Activated naive CD4-positive, alpha-beta T cell treated with anti-CD3 and anti-CD28 coated beads for 36 hours (primary cell): Measurements from ENCODE around the gene ELF1. TPM values are rescaled to one million over a fixed set of nuclear protein-coding genes. Genes with fewer than 3 reads are reported as not detected.
"Not testable (repeated sequence)": the region's sequence is repeated elsewhere in the genome, so short reads cannot be mapped to it uniquely, and the experiment has no call there.

Experiments used
- CTCF ChIA-PET: fragments of 350-600 bp; sonication (Branson Sonifier 250); formaldehyde crosslinking; loops from one replicate; lab custom pipeline; 2021; ENCODE audit warnings: antibody characterized with exemption; lab: Charles Lee
- DNase-seq: peaks from one replicate; pipeline ENCODE4 v3.0.0-alpha.2; 2020
- H3K27ac Mint-ChIP-seq: one replicate; pipeline ENCODE4 v1.8.0; 2021; ENCODE audit warnings: mild to moderate bottlenecking, mixed read lengths
- H3K27me3 Mint-ChIP-seq: one replicate; pipeline ENCODE4 v1.8.0; 2021; ENCODE audit warnings: low read depth, mixed read lengths
- H3K36me3 Mint-ChIP-seq: one replicate; pipeline ENCODE4 v1.8.0; 2021; ENCODE audit warnings: low read depth, mixed read lengths
- H3K4me1 Mint-ChIP-seq: one replicate; pipeline ENCODE4 v1.8.0; 2021; ENCODE audit warnings: low read depth, mixed read lengths
- H3K4me3 Mint-ChIP-seq: one replicate; pipeline ENCODE4 v1.8.0; 2021; ENCODE audit warnings: mild to moderate bottlenecking, moderate library complexity, mixed read lengths
- H3K9me3 Mint-ChIP-seq: one replicate; pipeline ENCODE4 v1.8.0; 2021; ENCODE audit warnings: mixed read lengths
- intact Hi-C: fragments of 100-400 bp; cut with micrococcal nuclease; formaldehyde crosslinking; loops from one replicate; pipeline ENCODE4 v1.15.1; 2023
- total RNA-seq, 2 experiments: library from RNA; stranded (reverse); gene quantifications; one replicate each; pipeline ENCODE4 v1.2.3, GENCODE V29; 2021

Gene ELF1
- total RNA-seq, 2 experiments from 2014 or later: 61.7 to 62.3 TPM

- Mint-ChIP-seq H3K27ac (peak overlapping the region; percentile 59), H3K9me3 (no peaks in the 10 kb centered on the region), H3K27me3 (no peaks in the 10 kb centered on the region), H3K36me3 (peaks cover 22% of the 10 kb centered on the region), H3K4me1 (peaks cover 76% of the 10 kb centered on the region), H3K4me3 (peak overlapping the region; percentile 45)
- CTCF ChIA-PET: interaction anchor here (0.8 to 1.4 kb wide), 5 partner anchors 8 to 184 kb away, joined by 3 to 5 read pairs (median 4); no protein-coding TSS in a partner anchor
- intact Hi-C loops: loop anchor here (2.0 kb wide), 1 partner anchor 17 kb away; no protein-coding TSS in a partner anchor
- DNase-seq: no peak
Measured at GRCh38 chr13:40961826-40962225, 57.3 kb downstream of the ELF1 start.

GRCh38 chr13:40961214-40961613 is 57.9 kb downstream of the ELF1 start:
- CTCF ChIA-PET: interaction anchor here (0.8 to 1.4 kb wide), 5 partner anchors 9 to 184 kb away, joined by 3 to 5 read pairs (median 4); no protein-coding TSS in a partner anchor
- no peak for DNase-seq
- Mint-ChIP-seq H3K9me3 (no peaks in the 10 kb centered on the region), H3K36me3 (peaks cover 27% of the 10 kb centered on the region), H3K4me3 (peak overlapping the region; percentile 45), H3K27me3 (no peaks in the 10 kb centered on the region), H3K4me1 (peaks cover 70% of the 10 kb centered on the region), H3K27ac (peak overlapping the region; percentile 59)
- intact Hi-C loops: loop anchor here (2.0 kb wide), 1 partner anchor 16 kb away; no protein-coding TSS in a partner anchor

- Mint-ChIP-seq H3K27me3 (no peaks in the 10 kb centered on the region), H3K27ac (peak overlapping the region; percentile 4), H3K36me3 (peaks cover 29% of the 10 kb centered on the region), H3K4me1 (peaks cover 66% of the 10 kb centered on the region), H3K4me3 (no peak overlapping the region), H3K9me3 (no peaks in the 10 kb centered on the region)
- CTCF ChIA-PET: interaction anchor here (1.0 to 1.4 kb wide), 3 partner anchors 9 to 183 kb away, joined by 4 to 5 read pairs (median 4); no protein-coding TSS in a partner anchor
- intact Hi-C loops: loop anchor here (2.0 kb wide), 1 partner anchor 16 kb away; no protein-coding TSS in a partner anchor
- DNase-seq: no peak
Measured at GRCh38 chr13:40960716-40961115, 58.4 kb downstream of the ELF1 start.

- peaks cover 51% of the 10 kb centered on the region for H3K4me1 Mint-ChIP-seq
- CTCF ChIA-PET: interaction anchor here (1.4 kb wide), 1 partner anchor 116 kb away, joined by 3 read pairs; no protein-coding TSS in a partner anchor
- no peaks in the 10 kb centered on the region for H3K9me3 Mint-ChIP-seq
- DNase-seq: no peak
- H3K27me3 Mint-ChIP-seq: no peaks in the 10 kb centered on the region
- H3K27ac Mint-ChIP-seq: no peak overlapping the region
- no peak overlapping the region for H3K4me3 Mint-ChIP-seq
- intact Hi-C loops: no loop called here
- peaks cover 34% of the 10 kb centered on the region for H3K36me3 Mint-ChIP-seq
Measured at GRCh38 chr13:40958655-40959054, 60.5 kb downstream of the ELF1 start.

- H3K27me3 Mint-ChIP-seq: no peaks in the 10 kb centered on the region
- DNase-seq: no peak
- intact Hi-C loops: no loop called here
- H3K27ac Mint-ChIP-seq: peak overlapping the region; percentile 2
- H3K4me1 Mint-ChIP-seq: peaks cover 36% of the 10 kb centered on the region
- CTCF ChIA-PET: interaction anchor here (0.8 kb wide), 1 partner anchor 37 kb away, joined by 3 read pairs; no protein-coding TSS in a partner anchor
- H3K4me3 Mint-ChIP-seq: no peak overlapping the region
- H3K9me3 Mint-ChIP-seq: no peaks in the 10 kb centered on the region
- peaks cover 52% of the 10 kb centered on the region for H3K36me3 Mint-ChIP-seq
Measured at GRCh38 chr13:40946485-40946884, 72.6 kb downstream of the ELF1 start.

- peaks cover 48% of the 10 kb centered on the region for H3K36me3 Mint-ChIP-seq
- peaks cover 27% of the 10 kb centered on the region for H3K4me1 Mint-ChIP-seq
Measured at GRCh38 chr13:40943073-40943472, 76.0 kb downstream of the ELF1 start.

GRCh38 chr13:40941581-40941980 is 77.5 kb downstream of the ELF1 start:
- intact Hi-C loops: no loop called here
- H3K4me1 Mint-ChIP-seq: peaks cover 29% of the 10 kb centered on the region
- no peaks in the 10 kb centered on the region for H3K9me3 Mint-ChIP-seq
- CTCF ChIA-PET: interaction anchor here (1.3 kb wide), 1 partner anchor 10 kb away, joined by 6 read pairs; no protein-coding TSS in a partner anchor
- no peak for DNase-seq
- no peak overlapping the region for H3K4me3 Mint-ChIP-seq
- peaks cover 43% of the 10 kb centered on the region for H3K36me3 Mint-ChIP-seq
- H3K27me3 Mint-ChIP-seq: no peaks in the 10 kb centered on the region
- peak overlapping the region; percentile 65 for H3K27ac Mint-ChIP-seq

More at GRCh38 chr13:40943073-40943472, 76.0 kb downstream of the ELF1 start:
- H3K27me3 Mint-ChIP-seq: no peaks in the 10 kb centered on the region
- CTCF ChIA-PET: interaction anchor here (1.3 to 1.4 kb wide), 2 partner anchors 9 to 14 kb away, joined by 4 to 6 read pairs; no protein-coding TSS in a partner anchor
- DNase-seq: no peak
- peak overlapping the region; percentile 63 for H3K27ac Mint-ChIP-seq
- no peaks in the 10 kb centered on the region for H3K9me3 Mint-ChIP-seq
- intact Hi-C loops: no loop called here
- no peak overlapping the region for H3K4me3 Mint-ChIP-seq

- DNase-seq: no peak
- CTCF ChIA-PET: interaction anchor here (0.8 to 1.2 kb wide), 2 partner anchors 12 to 163 kb away, joined by 3 to 4 read pairs; no protein-coding TSS in a partner anchor
- intact Hi-C loops: no loop called here
- H3K27me3 Mint-ChIP-seq: no peaks in the 10 kb centered on the region
- H3K4me1 Mint-ChIP-seq: peaks cover 24% of the 10 kb centered on the region
- no peak overlapping the region for H3K27ac Mint-ChIP-seq
- H3K36me3 Mint-ChIP-seq: peaks cover 40% of the 10 kb centered on the region
- H3K9me3 Mint-ChIP-seq: no peaks in the 10 kb centered on the region
- H3K4me3 Mint-ChIP-seq: no peak overlapping the region
Measured at GRCh38 chr13:40940841-40941240, 78.3 kb downstream of the ELF1 start.

- peaks cover 28% of the 10 kb centered on the region for H3K36me3 Mint-ChIP-seq
Measured at GRCh38 chr13:40933508-40934204, 85.5 kb downstream of the ELF1 start.

GRCh38 chr13:40932252-40932651 is 86.9 kb downstream of the ELF1 start:
- CTCF ChIA-PET: interaction anchor here (1.0 to 2.2 kb wide), 2 partner anchors 11 to 18 kb away, joined by 5 to 9 read pairs; no protein-coding TSS in a partner anchor
- intact Hi-C loops: no loop called here
- Mint-ChIP-seq H3K4me3 (no peak overlapping the region), H3K4me1 (peaks cover 33% of the 10 kb centered on the region), H3K27ac (no peak overlapping the region), H3K9me3 (no peaks in the 10 kb centered on the region), H3K36me3 (peaks cover 26% of the 10 kb centered on the region), H3K27me3 (no peaks in the 10 kb centered on the region)
- no peak for DNase-seq

More at GRCh38 chr13:40933508-40934204, 85.5 kb downstream of the ELF1 start:
- no peaks in the 10 kb centered on the region for H3K27me3 Mint-ChIP-seq
- no peak overlapping the region for H3K4me3 Mint-ChIP-seq
- peak; percentile 38 for DNase-seq
- peak overlapping the region; percentile 77 for H3K27ac Mint-ChIP-seq
- peaks cover 33% of the 10 kb centered on the region for H3K4me1 Mint-ChIP-seq
- CTCF ChIA-PET: interaction anchor here (1.0 to 2.2 kb wide), 3 partner anchors 12 to 20 kb away, joined by 3 to 9 read pairs (median 5); no protein-coding TSS in a partner anchor
- intact Hi-C loops: no loop called here
- H3K9me3 Mint-ChIP-seq: no peaks in the 10 kb centered on the region

GRCh38 chr13:40931719-40932118 is 87.4 kb downstream of the ELF1 start:
- no peaks in the 10 kb centered on the region for H3K9me3 Mint-ChIP-seq
- H3K27ac Mint-ChIP-seq: no peak overlapping the region
- DNase-seq: no peak
- peaks cover 22% of the 10 kb centered on the region for H3K36me3 Mint-ChIP-seq
- peaks cover 31% of the 10 kb centered on the region for H3K4me1 Mint-ChIP-seq
- H3K4me3 Mint-ChIP-seq: no peak overlapping the region
- H3K27me3 Mint-ChIP-seq: no peaks in the 10 kb centered on the region
- CTCF ChIA-PET: no interaction called here
- intact Hi-C loops: no loop called here

- H3K4me3 Mint-ChIP-seq, H3K9me3 Mint-ChIP-seq: not testable (repeated sequence)
Measured at GRCh38 chr13:40929883-40930282, 89.2 kb downstream of the ELF1 start.

More at GRCh38 chr13:40929883-40930282, 89.2 kb downstream of the ELF1 start:
- Mint-ChIP-seq H3K4me1 (peaks cover 28% of the 10 kb centered on the region), H3K27ac (peak overlapping the region; percentile 70), H3K36me3 (peaks cover 21% of the 10 kb centered on the region)
- DNase-seq, H3K27me3 Mint-ChIP-seq, intact Hi-C loops: not testable (repeated sequence)
- CTCF ChIA-PET: interaction anchor here (0.6 to 1.5 kb wide), 3 partner anchors 9 to 1059 kb away, joined by 3 to 4 read pairs (median 4); no protein-coding TSS in a partner anchor
